SK-N-SH (cell line): ENCODE results near the gene PET100. TPM values are rescaled to one million over a fixed set of nuclear protein-coding genes. Genes with fewer than 3 reads are reported as not detected.
A peak's percentile ranks its signal among the peaks of the same experiment; 100 is the strongest.

Source experiments
- CTCF ChIA-PET: fragments of 300-600, 350-600 bp; formaldehyde crosslinking; extraction: SDS; loops from one replicate; lab custom pipeline; 2021; lab: Yijun Ruan, JAX
- POLR2A ChIA-PET: fragments of 350-600 bp; sonication (Branson Sonifier 250); formaldehyde crosslinking; extraction: SDS; loops from one replicate; lab custom pipeline; 2020; ENCODE audit warnings: antibody characterized with exemption, inconsistent platforms; lab: Yijun Ruan, JAX
- DNase-seq: peaks from one replicate; pipeline ENCODE4 v3.0.0; 2012
- H2AFZ ChIP-seq: fragments of 200-600 bp; sonication (generic); 2 replicates; pipeline ENCODE4 v1.8.1; 2016; ENCODE audit warnings: antibody characterized with exemption, mild to moderate bottlenecking, low read depth
- H3F3A ChIP-seq: fragments of 200-600 bp; sonication (generic); replicated peaks from 2 replicates; pipeline ENCODE3; 2016; ENCODE audit warnings: antibody characterized with exemption, mild to moderate bottlenecking; ENCODE audit not compliant: insufficient read depth
- H3K27ac ChIP-seq, 2 experiments: fragments of 200-500 bp in 1 of 2; fragments of 200-600 bp in 1 of 2; sonication (Bioruptor generic) in 1 of 2; sonication (generic), shearing (Covaris generic) in 1 of 2; 2 replicates each; pipeline versions ENCODE4 v1.5.1 to v1.6.1; 2014 to 2016; ENCODE audit warnings: low read depth in 2 of 2, inconsistent platforms in 1 of 2, low read length in 1 of 2, mild to moderate bottlenecking in 1 of 2, mixed read lengths in 1 of 2
- H3K27me3 ChIP-seq: fragments of 200-600 bp; sonication (generic), shearing (Covaris generic); 2 replicates; pipeline ENCODE4 v1.6.1; 2016; ENCODE audit warnings: mixed run types; ENCODE audit not compliant: insufficient read depth
- H3K36me3 ChIP-seq, 2 experiments: fragments of 200-500 bp in 1 of 2; fragments of 200-600 bp in 1 of 2; sonication (Bioruptor generic) in 1 of 2; sonication (generic) in 1 of 2; replicated peaks in 1 of 2; 2 replicates each; pipeline versions ENCODE3 to v1.5.1; 2014 to 2016; ENCODE audit warnings: low read length in 1 of 2, mild to moderate bottlenecking in 1 of 2; ENCODE audit not compliant: insufficient read depth in 2 of 2, control insufficient read depth in 1 of 2
- H3K4me1 ChIP-seq, 2 experiments: fragments of 200-500 bp in 1 of 2; fragments of 200-600 bp in 1 of 2; sonication (Bioruptor generic) in 1 of 2; sonication (generic), shearing (Covaris generic) in 1 of 2; 2 replicates each; pipeline versions ENCODE4 v1.5.1 to v1.6.1; 2014 to 2016; ENCODE audit warnings: low read depth in 1 of 2, low read length in 1 of 2, mixed run types in 1 of 2; ENCODE audit not compliant: insufficient read depth in 2 of 2, control insufficient read depth in 1 of 2
- H3K4me2 ChIP-seq: fragments of 200-600 bp; sonication (generic), shearing (Covaris generic); 2 replicates; pipeline ENCODE4 v1.6.1; 2017; ENCODE audit warnings: mixed run types
- H3K4me3 ChIP-seq, 2 experiments: fragments of 200-500 bp in 1 of 2; fragments of 200-600 bp in 1 of 2; sonication (Bioruptor generic) in 1 of 2; sonication (generic), shearing (Covaris generic) in 1 of 2; 2 replicates each; pipeline versions ENCODE4 v1.5.1 to v1.8.1; 2014 to 2016; ENCODE audit warnings: low read depth in 2 of 2, inconsistent platforms in 1 of 2, low read length in 1 of 2, mild to moderate bottlenecking in 1 of 2, mixed read lengths in 1 of 2, moderate library complexity in 1 of 2
- H3K79me2 ChIP-seq: fragments of 200-600 bp; sonication (generic); 2 replicates; pipeline ENCODE4 v1.8.1; 2017; ENCODE audit warnings: mild to moderate bottlenecking; ENCODE audit not compliant: insufficient read depth
- H3K9ac ChIP-seq: fragments of 200-600 bp; sonication (generic); 2 replicates; pipeline ENCODE4 v1.6.1; 2017; ENCODE audit warnings: mixed run types
- H3K9me2 ChIP-seq: fragments of 200-600 bp; sonication (generic); 2 replicates; pipeline ENCODE4 v1.6.1; 2017; ENCODE audit warnings: mixed run types
- H3K9me3 ChIP-seq: fragments of 200-600 bp; sonication (generic); 2 replicates; pipeline ENCODE4 v1.6.1; 2017; ENCODE audit warnings: mixed run types, mild to moderate bottlenecking, moderate library complexity
- H4K20me1 ChIP-seq: fragments of 200-600 bp; sonication (generic); 2 replicates; pipeline ENCODE4 v1.6.1; 2017; ENCODE audit warnings: mild to moderate bottlenecking, mixed run types; ENCODE audit not compliant: insufficient read depth
- EZH2phosphoT487 ChIP-seq: fragments of 200-600 bp; sonication (generic); IDR thresholded peaks from 2 replicates; pipeline ENCODE4 v1.6.1; 2017; ENCODE audit warnings: low read depth, mixed run types, mild to moderate bottlenecking, antibody characterized with exemption, moderate library complexity, borderline replicate concordance
- FOXJ3 ChIP-seq: sonication (generic); formaldehyde crosslinking; IDR thresholded peaks from 2 replicates; pipeline ENCODE4 v1.5.1; 2020; ENCODE audit warnings: mild to moderate bottlenecking, missing genetic modification reagents
- IRF3 ChIP-seq: fragments of 150-350 bp; IDR thresholded peaks from 2 replicates; pipeline ENCODE4 v1.6.1; 2016; ENCODE audit warnings: mild to moderate bottlenecking, low read depth, low read length
- MAX ChIP-seq: IDR thresholded peaks from 2 replicates; pipeline ENCODE4 v1.4.0; 2012; ENCODE audit warnings: low read depth
- MXI1 ChIP-seq: IDR thresholded peaks from 2 replicates; pipeline ENCODE4 v1.6.1; 2012; ENCODE audit warnings: mild to moderate bottlenecking, low read depth, low read length, improper control_type of control experiment
- PBX3 ChIP-seq: IDR thresholded peaks from 2 replicates; pipeline ENCODE4; 2012
- RAD21 ChIP-seq: IDR thresholded peaks from 2 replicates; pipeline ENCODE4 v1.6.1; 2012; ENCODE audit warnings: mild to moderate bottlenecking, low read length
- REST ChIP-seq: IDR thresholded peaks from 2 replicates; pipeline ENCODE4 v1.6.1; 2012; ENCODE audit warnings: mild to moderate bottlenecking, low read depth, low read length, moderate library complexity
- SMC3 ChIP-seq: IDR thresholded peaks from 2 replicates; pipeline ENCODE4 v1.6.1; 2012; ENCODE audit warnings: low read depth, low read length, improper control_type of control experiment
- TAF1 ChIP-seq: IDR thresholded peaks from 2 replicates; pipeline ENCODE4 v1.6.1; 2012; ENCODE audit warnings: low read depth, mild to moderate bottlenecking, low read length, moderate library complexity, borderline replicate concordance
- USF1 ChIP-seq: IDR thresholded peaks from 2 replicates; pipeline ENCODE4 v1.4.0; 2012; ENCODE audit warnings: low read depth, borderline replicate concordance
- YY1 ChIP-seq: IDR thresholded peaks from 2 replicates; pipeline ENCODE4 v1.4.0; 2012; ENCODE audit warnings: low read depth, mild to moderate bottlenecking
- ZBTB33 ChIP-seq: IDR thresholded peaks from 2 replicates; pipeline ENCODE4 v1.4.0; 2012; ENCODE audit warnings: low read depth, borderline replicate concordance
- WGBS: methylation state at CpG from one replicate; pipeline ENCODE4 v1.1.6; 2017; ENCODE audit warnings: low lambda C conversion rate; 5-methylcytosine and 5-hydroxymethylcytosine counted together
- polyA plus RNA-seq, 3 experiments: library from polyadenylated mRNA; depleted of rRNA; stranded (reverse); fragments of >200 nt; gene quantifications; 2 replicates each; pipeline ENCODE4 v1.2.3, GENCODE V29; 2012

Gene PET100
- polyA plus RNA-seq, 1 of the 3 experiments (the other 2 are of a cell fraction): 48.1 TPM

GRCh38 chr19:7678971-7679751 is 49.6 kb downstream of the PET100 start:
- Histone ChIP-seq H3K27me3 (peaks cover 36% of the 10 kb centered on the region), H3K27ac (no peak overlapping the region), H3K9me3 (no peaks in the 10 kb centered on the region), H4K20me1 (no peaks in the 10 kb centered on the region), H3F3A (no peaks in the 10 kb centered on the region), H3K4me3 (no peak overlapping the region), H3K4me2 (no peak overlapping the region), H3K9me2 (no peaks in the 10 kb centered on the region), H3K9ac (no peak overlapping the region), H3K4me1 (peaks cover 0 to 13% of the 10 kb centered on the region in 2 experiments; a peak in 1 of 4 replicates), H3K36me3 (peaks cover 0 to 6% of the 10 kb centered on the region in 2 experiments), H3K79me2 (peaks cover 14% of the 10 kb centered on the region), H2AFZ (no peak overlapping the region)
- DNase-seq: peak; percentile 57
- ChIA-PET POLR2A (no interaction called here), CTCF (interaction anchor here (0.6 to 3.8 kb wide), 7 partner anchors 16 to 120 kb away, joined by 3 to 22 read pairs (median 5); no protein-coding TSS in a partner anchor)
- TF ChIP-seq RAD21 (peak; percentile 56), YY1 (no peak), MXI1 (peak; percentile 60), SMC3 (peak; percentile 31; the same call in 1 of the 2 replicates)
- WGBS: 15% methylated on average over 26 of the region's 30 CpGs

GRCh38 chr19:7679771-7680605 is 50.4 kb downstream of the PET100 start:
- H3K27me3 ChIP-seq: peaks cover 36% of the 10 kb centered on the region
- H4K20me1 ChIP-seq: no peaks in the 10 kb centered on the region
- H3K9ac ChIP-seq: no peak overlapping the region
- H3K27ac ChIP-seq: no peak overlapping the region
- WGBS: 23% methylated on average over 22 of the region's 22 CpGs
- peaks cover 5 to 6% of the 10 kb centered on the region in 2 experiments for H3K36me3 ChIP-seq
- peaks cover 0 to 13% of the 10 kb centered on the region in 2 experiments; a peak in 1 of 4 replicates for H3K4me1 ChIP-seq
- H3K9me2 ChIP-seq: no peaks in the 10 kb centered on the region
- peaks cover 14% of the 10 kb centered on the region for H3K79me2 ChIP-seq
- DNase-seq: no peak
- no peak for TF ChIP-seq YY1
- no peak for TF ChIP-seq FOXJ3 (CRISPR knock-in tag)
- no peak for TF ChIP-seq TAF1
- TF ChIP-seq PBX3: no peak
- no peak for TF ChIP-seq REST
- TF ChIP-seq USF1: no peak
- no peak for TF ChIP-seq EZH2phosphoT487
- no peak for TF ChIP-seq ZBTB33
- TF ChIP-seq IRF3: no peak
- TF ChIP-seq MAX: no peak
- H3K9me3 ChIP-seq: no peaks in the 10 kb centered on the region
- no peaks in the 10 kb centered on the region for H3F3A ChIP-seq
- H2AFZ ChIP-seq: no peak overlapping the region; the same call in 1 of the 2 replicates
- POLR2A ChIA-PET: interaction anchor here (1.2 kb wide), 1 partner anchor 112 kb away, joined by 8 read pairs; no protein-coding TSS in a partner anchor
- H3K4me3 ChIP-seq: peak overlapping the region; percentile 87 to 92
- peak overlapping the region; percentile 97; the same call in 1 of the 2 replicates for H3K4me2 ChIP-seq
- CTCF ChIA-PET: interaction anchor here (0.7 to 8.2 kb wide), 41 partner anchors 8 to 578 kb away, joined by 3 to 171 read pairs (median 5); partner anchors contain the start of genes CAMSAP3 and STXBP2
